ENCODE measurements around the gene KSR1. TPM values are rescaled to one million over a fixed set of nuclear protein-coding genes. Genes with fewer than 3 reads are reported as not detected.

KSR1 gene
- total and polyA plus RNA-seq, 9 of the 15 experiments (the other 6 are each of a cell fraction or from before 2014, with no cell fraction given), result 1.4 to 51.7 (median 18.4) TPM

DNA sequence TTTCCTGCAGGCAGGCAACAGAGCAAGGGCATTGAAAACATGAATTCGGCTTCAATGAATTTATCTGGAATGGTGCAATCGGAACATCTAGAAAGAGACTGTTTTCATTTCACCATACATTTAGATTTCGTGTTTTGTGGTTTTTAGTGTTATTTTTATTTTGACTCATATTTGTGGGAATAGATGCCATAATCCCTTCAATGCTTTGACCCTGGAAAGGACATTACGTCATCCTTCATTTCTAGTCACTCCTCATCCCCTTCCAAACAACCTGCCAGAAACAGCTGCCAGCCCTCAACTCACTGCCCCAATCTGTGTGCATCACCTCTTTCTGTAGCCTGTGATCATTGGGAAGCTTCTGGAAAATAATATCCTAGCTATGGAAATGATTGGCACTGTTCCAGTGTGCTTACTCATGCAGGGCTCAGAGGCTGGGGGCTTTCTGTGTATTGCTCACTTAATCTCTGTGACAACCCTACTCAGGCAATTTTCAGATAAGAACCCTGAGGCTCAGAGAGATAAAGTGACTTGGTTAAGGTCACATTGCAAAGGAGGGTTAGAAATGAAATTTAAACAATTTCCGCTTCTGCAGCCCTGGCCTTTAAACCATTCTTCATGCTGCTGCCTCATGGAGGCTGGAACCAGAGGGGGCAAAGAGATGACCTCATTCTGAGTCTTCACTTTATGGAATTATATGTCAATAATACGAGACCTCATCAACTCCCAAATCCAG lies 9.5 kb upstream of the KSR1 start (continued):
- TF ChIP-seq, protein P1, sequence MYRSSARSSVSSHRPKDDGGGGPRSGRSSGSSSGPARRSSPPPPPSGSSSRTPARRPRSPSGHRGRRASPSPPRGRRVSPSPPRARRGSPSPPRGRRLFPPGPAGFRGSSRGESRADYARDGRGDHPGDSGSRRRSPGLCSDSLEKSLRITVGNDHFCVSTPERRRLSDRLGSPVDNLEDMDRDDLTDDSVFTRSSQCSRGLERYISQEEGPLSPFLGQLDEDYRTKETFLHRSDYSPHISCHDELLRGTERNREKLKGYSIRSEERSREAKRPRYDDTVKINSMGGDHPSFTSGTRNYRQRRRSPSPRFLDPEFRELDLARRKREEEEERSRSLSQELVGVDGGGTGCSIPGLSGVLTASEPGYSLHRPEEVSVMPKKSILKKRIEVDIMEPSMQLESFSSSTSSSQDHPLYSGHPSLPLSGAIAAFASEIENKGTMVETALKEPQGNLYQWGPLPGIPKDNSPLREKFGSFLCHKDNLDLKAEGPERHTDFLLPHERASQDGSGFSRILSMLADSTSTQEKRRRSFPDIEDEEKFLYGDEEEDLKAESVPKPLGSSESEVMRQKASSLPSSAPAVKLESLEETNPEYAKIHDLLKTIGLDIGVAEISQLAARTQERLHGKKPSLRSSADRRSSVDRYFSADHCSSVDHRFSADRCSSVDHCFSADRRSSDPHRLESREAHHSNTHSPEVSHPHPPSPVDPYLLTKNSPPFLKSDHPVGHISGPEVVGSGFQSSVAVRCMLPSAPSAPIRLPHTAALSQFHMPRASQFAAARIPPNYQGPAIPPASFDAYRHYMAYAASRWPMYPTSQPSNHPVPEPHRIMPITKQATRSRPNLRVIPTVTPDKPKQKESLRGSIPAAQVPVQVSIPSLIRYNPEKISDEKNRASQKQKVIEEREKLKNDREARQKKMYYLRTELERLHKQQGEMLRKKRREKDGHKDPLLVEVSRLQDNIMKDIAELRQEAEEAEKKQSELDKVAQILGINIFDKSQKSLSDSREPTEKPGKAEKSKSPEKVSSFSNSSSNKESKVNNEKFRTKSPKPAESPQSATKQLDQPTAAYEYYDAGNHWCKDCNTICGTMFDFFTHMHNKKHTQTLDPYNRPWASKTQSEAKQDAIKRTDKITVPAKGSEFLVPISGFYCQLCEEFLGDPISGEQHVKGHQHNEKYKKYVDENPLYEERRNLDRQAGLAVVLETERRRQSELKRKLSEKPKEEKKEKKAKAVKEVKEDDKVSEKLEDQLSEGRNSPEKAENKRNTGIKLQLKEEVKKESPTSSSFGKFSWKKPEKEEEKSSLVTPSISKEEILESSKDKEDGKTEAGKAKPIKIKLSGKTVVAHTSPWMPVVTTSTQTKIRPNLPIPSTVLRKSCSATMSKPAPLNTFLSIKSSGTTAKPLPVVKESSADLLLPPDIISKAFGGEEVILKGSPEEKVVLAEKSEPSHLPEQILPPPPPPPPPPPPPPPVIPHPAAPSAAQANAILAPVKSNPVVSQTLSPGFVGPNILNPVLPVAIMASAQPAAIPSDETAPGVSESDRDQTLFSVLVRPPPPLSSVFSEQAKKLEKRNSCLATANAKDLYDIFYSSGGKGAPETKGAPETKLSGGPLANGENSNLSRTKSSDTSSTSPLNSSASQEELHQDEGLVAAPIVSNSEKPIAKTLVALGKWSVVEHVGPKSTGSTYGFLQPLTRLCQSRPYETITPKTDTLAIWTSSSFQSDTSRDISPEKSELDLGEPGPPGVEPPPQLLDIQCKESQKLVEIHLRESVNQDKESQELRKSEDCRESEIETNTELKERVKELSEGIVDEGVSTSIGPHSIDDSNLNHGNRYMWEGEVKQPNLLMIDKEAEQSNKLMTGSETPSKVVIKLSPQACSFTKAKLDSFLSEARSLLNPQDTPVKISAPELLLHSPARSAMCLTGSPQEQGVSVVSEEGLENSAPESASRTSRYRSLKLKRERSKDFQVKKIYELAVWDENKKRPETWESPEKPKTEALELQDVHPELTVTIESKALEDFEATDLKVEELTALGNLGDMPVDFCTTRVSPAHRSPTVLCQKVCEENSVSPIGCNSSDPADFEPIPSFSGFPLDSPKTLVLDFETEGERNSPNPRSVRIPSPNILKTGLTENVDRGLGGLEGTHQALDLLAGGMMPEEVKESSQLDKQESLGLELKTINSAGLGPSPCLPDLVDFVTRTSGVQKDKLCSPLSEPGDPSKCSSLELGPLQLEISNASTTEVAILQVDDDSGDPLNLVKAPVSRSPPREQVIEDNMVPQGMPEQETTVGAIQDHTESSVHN (IDR thresholded peaks at IDR 0.05; ENCODE audit: borderline replicate concordance in 1 of 2, low read depth in 1 of 2), result peak in 1 of 2 experiments; percentile 57; a peak in 1 of 4 replicates
- TF ChIP-seq COPS2 (conservative IDR thresholded peaks at IDR 0.05) (no peak), SPI1 (IDR thresholded peaks at IDR 0.05; ENCODE audit: borderline replicate concordance, low read depth, low read length) (no peak), ZNF124 (CRISPR knock-in tag; IDR thresholded peaks at IDR 0.05) (no peak), REST (IDR thresholded peaks at IDR 0.05; ENCODE audit: borderline replicate concordance) (no peak; the same call in 1 of the 2 replicates), REST (CRISPR knock-in tag; IDR thresholded peaks at IDR 0.05; ENCODE audit: low read depth) (no peak), ATF1 (CRISPR knock-in tag; IDR thresholded peaks at IDR 0.05) (no peak), ATF1 (tag; IDR thresholded peaks at IDR 0.05) (peak; percentile 77), MTA2 (IDR thresholded peaks at IDR 0.05; ENCODE audit: low read depth) (peak; percentile 82)
